HEK293 (cell line): ENCODE measurements around the gene CRIP1.

Source experiments
- CTCF ChIA-PET: fragments of 350-600 bp; formaldehyde crosslinking; extraction: SDS; loops from one replicate; lab custom pipeline; 2021; ENCODE audit warnings: antibody characterized with exemption; lab: Yijun Ruan, JAX
- POLR2A ChIA-PET: fragments of 300-600 bp; formaldehyde crosslinking; extraction: SDS; loops from one replicate; lab custom pipeline; 2020; ENCODE audit warnings: antibody characterized with exemption, inconsistent platforms; lab: Yijun Ruan, JAX
- H3K27ac ChIP-seq: fragments of 200-500 bp; sonication (Bioruptor generic); 2 replicates; pipeline ENCODE4 v1.5.1; 2014; ENCODE audit warnings: low read depth, low read length, control low read depth, inconsistent platforms; ENCODE audit errors: extremely low read depth
- H3K36me3 ChIP-seq, 2 experiments: fragments of 200-500 bp in 1 of 2; sonication (Bioruptor generic) in 1 of 2; 1 replicate in 1 of 2; 2 replicates in 1 of 2; pipeline ENCODE4 v1.5.1; 2014 to 2017; ENCODE audit warnings: inconsistent platforms in 2 of 2, low read length in 2 of 2; ENCODE audit not compliant: control insufficient read depth in 2 of 2, insufficient read depth in 1 of 2
- H3K4me1 ChIP-seq: fragments of 200-500 bp; sonication (Bioruptor generic); 2 replicates; pipeline ENCODE4 v1.5.1; 2014; ENCODE audit warnings: mild to moderate bottlenecking, low read length, inconsistent platforms; ENCODE audit not compliant: control insufficient read depth, insufficient read depth
- H3K4me3 ChIP-seq: 2 replicates; pipeline ENCODE4 v1.5.1; 2011; ENCODE audit warnings: low read depth, mild to moderate bottlenecking, control low read depth, low read length, moderate library complexity
- H3K9me3 ChIP-seq: fragments of 200-500 bp; sonication (Bioruptor generic); 2 replicates; pipeline ENCODE4 v1.5.1; 2014; ENCODE audit warnings: low read depth, low read length, inconsistent platforms; ENCODE audit not compliant: control insufficient read depth, insufficient read depth
- BCL11A ChIP-seq: fragments of 450-650 bp; formaldehyde crosslinking; IDR thresholded peaks from 2 replicates; pipeline ENCODE4 v1.5.1; 2016; ENCODE audit warnings: low read depth, missing biosample characterization, missing genetic modification characterization
- BCL11B ChIP-seq: fragments of 450-650 bp; formaldehyde crosslinking; IDR thresholded peaks from 2 replicates; pipeline ENCODE4 v1.5.1; 2016; ENCODE audit warnings: low read depth, missing biosample characterization, missing genetic modification characterization
- GLI4 ChIP-seq: fragments of 450-650 bp; formaldehyde crosslinking; IDR thresholded peaks from 2 replicates; pipeline ENCODE4 v1.5.1; 2016; ENCODE audit warnings: missing biosample characterization, missing genetic modification characterization
- KLF8 ChIP-seq: fragments of 450-650 bp; formaldehyde crosslinking; IDR thresholded peaks from 2 replicates; pipeline ENCODE4 v1.5.1; 2016; ENCODE audit warnings: missing biosample characterization, missing genetic modification characterization
- OVOL3 ChIP-seq: fragments of 450-650 bp; formaldehyde crosslinking; IDR thresholded peaks from 2 replicates; pipeline ENCODE4 v1.5.1; 2016; ENCODE audit warnings: missing biosample characterization, missing genetic modification characterization
- SP3 ChIP-seq: fragments of 450-650 bp; formaldehyde crosslinking; IDR thresholded peaks from 2 replicates; pipeline ENCODE4 v1.5.1; 2016; ENCODE audit warnings: missing biosample characterization, missing genetic modification characterization
- ZFHX2 ChIP-seq: fragments of 450-650 bp; formaldehyde crosslinking; conservative IDR thresholded peaks from 2 replicates; pipeline ENCODE4 v1.5.1; 2016; ENCODE audit warnings: missing biosample characterization, missing genetic modification characterization
- ZFP69B ChIP-seq: fragments of 450-650 bp; formaldehyde crosslinking; IDR thresholded peaks from 2 replicates; pipeline ENCODE4 v1.5.1; 2016; ENCODE audit warnings: missing biosample characterization, missing genetic modification characterization
- ZNF302 ChIP-seq: fragments of 450-650 bp; formaldehyde crosslinking; IDR thresholded peaks from 2 replicates; pipeline ENCODE4 v1.5.1; 2016; ENCODE audit warnings: missing biosample characterization, missing genetic modification characterization, low read depth
- ZNF391 ChIP-seq: fragments of 450-650 bp; formaldehyde crosslinking; IDR thresholded peaks from 2 replicates; pipeline ENCODE4 v1.5.1; 2016; ENCODE audit warnings: low read depth, missing biosample characterization, missing genetic modification characterization, borderline replicate concordance
- ZNF398 ChIP-seq: fragments of 450-650 bp; formaldehyde crosslinking; IDR thresholded peaks from 2 replicates; pipeline ENCODE4 v1.5.1; 2017; ENCODE audit warnings: missing biosample characterization, missing genetic modification characterization
- ZNF560 ChIP-seq: fragments of 450-650 bp; formaldehyde crosslinking; IDR thresholded peaks from 2 replicates; pipeline ENCODE4 v1.5.1; 2017; ENCODE audit warnings: missing biosample characterization, missing genetic modification characterization, borderline replicate concordance
- ZNF621 ChIP-seq: fragments of 450-650 bp; formaldehyde crosslinking; IDR thresholded peaks from 2 replicates; pipeline ENCODE4 v1.5.1; 2017; ENCODE audit warnings: missing biosample characterization, missing genetic modification characterization
- ZNF658 ChIP-seq: fragments of 450-650 bp; formaldehyde crosslinking; IDR thresholded peaks from 2 replicates; pipeline ENCODE4; 2016; ENCODE audit warnings: missing biosample characterization, missing genetic modification characterization
- TF ChIP-seq, protein P1 (sequence below): fragments of 450-650 bp; formaldehyde crosslinking; IDR thresholded peaks from 2 replicates; pipeline ENCODE4 v1.5.1; 2016; ENCODE audit warnings: missing biosample characterization, missing genetic modification characterization, borderline replicate concordance
- TF ChIP-seq, protein P2 (sequence below): fragments of 450-650 bp; formaldehyde crosslinking; conservative IDR thresholded peaks from 2 replicates; pipeline ENCODE4 v1.5.1; 2016; ENCODE audit warnings: low read depth, missing biosample characterization, missing genetic modification characterization
- TF ChIP-seq, protein P3 (sequence below): fragments of 450-650 bp; formaldehyde crosslinking; IDR thresholded peaks from 2 replicates; pipeline ENCODE4 v1.5.1; 2016; ENCODE audit warnings: missing biosample characterization, missing genetic modification characterization

The CRIP1 gene

DNA sequence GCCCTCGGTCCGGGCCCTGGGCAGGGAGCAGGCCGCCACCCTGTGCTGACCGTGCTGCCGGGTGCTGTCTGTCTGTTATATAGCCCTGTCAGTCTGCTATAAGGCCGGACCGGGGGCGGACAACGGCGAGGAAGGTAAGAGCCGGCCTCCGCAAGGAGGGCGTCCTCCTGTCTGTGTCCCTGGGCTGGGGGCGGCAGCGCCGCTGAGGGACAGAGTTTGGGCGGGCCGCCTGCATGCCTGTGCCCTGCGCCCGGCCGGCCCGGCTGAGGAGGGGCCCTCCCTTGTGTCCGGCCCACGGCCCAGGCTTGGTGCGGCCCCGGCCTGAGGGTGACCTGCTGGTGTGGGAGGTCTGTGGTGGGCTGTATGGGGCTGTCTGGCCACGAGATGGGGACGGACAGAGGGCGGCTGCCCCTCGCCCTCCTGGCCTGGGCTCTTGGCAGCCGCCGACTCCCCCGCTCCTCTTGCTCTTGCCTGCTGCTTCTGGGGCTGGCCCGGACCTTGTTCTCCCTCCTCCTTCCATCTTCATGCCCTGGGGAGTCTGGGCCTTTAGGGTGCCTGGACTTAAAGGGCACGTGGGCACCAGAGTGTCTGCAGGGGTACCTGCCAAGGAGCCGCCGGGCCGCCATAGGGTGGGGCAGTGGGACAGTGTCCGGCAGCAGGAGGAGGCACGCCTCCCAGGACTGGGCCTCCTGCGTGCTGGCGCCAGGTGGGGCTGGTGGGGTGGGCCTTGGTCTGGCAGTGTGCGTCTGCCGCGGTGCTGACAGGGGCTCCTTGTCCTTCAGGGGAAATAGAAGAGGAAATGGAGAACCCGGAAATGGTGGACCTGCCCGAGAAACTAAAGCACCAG, 37.2 kb upstream of the CRIP1 start:
- no peak for TF ChIP-seq BCL11A (tag by site-specific recombination)
- TF ChIP-seq, protein P1, sequence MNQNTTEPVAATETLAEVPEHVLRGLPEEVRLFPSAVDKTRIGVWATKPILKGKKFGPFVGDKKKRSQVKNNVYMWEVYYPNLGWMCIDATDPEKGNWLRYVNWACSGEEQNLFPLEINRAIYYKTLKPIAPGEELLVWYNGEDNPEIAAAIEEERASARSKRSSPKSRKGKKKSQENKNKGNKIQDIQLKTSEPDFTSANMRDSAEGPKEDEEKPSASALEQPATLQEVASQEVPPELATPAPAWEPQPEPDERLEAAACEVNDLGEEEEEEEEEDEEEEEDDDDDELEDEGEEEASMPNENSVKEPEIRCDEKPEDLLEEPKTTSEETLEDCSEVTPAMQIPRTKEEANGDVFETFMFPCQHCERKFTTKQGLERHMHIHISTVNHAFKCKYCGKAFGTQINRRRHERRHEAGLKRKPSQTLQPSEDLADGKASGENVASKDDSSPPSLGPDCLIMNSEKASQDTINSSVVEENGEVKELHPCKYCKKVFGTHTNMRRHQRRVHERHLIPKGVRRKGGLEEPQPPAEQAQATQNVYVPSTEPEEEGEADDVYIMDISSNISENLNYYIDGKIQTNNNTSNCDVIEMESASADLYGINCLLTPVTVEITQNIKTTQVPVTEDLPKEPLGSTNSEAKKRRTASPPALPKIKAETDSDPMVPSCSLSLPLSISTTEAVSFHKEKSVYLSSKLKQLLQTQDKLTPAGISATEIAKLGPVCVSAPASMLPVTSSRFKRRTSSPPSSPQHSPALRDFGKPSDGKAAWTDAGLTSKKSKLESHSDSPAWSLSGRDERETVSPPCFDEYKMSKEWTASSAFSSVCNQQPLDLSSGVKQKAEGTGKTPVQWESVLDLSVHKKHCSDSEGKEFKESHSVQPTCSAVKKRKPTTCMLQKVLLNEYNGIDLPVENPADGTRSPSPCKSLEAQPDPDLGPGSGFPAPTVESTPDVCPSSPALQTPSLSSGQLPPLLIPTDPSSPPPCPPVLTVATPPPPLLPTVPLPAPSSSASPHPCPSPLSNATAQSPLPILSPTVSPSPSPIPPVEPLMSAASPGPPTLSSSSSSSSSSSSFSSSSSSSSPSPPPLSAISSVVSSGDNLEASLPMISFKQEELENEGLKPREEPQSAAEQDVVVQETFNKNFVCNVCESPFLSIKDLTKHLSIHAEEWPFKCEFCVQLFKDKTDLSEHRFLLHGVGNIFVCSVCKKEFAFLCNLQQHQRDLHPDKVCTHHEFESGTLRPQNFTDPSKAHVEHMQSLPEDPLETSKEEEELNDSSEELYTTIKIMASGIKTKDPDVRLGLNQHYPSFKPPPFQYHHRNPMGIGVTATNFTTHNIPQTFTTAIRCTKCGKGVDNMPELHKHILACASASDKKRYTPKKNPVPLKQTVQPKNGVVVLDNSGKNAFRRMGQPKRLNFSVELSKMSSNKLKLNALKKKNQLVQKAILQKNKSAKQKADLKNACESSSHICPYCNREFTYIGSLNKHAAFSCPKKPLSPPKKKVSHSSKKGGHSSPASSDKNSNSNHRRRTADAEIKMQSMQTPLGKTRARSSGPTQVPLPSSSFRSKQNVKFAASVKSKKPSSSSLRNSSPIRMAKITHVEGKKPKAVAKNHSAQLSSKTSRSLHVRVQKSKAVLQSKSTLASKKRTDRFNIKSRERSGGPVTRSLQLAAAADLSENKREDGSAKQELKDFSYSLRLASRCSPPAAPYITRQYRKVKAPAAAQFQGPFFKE (tag by site-specific recombination) = no peak
- no peak for TF ChIP-seq SP3
- TF ChIP-seq OVOL3 (tag by site-specific recombination) = no peak
- no peak for TF ChIP-seq ZNF658 (tag by site-specific recombination)
- TF ChIP-seq ZNF302 = no peak
- TF ChIP-seq ZNF398 (tag by site-specific recombination) = no peak
- ChIA-PET CTCF (interaction anchor here (0.6 kb wide), 1 partner anchor 11 kb away, joined by 3 read pairs; no protein-coding TSS in a partner anchor), POLR2A (no interaction called here)
- H3K36me3 ChIP-seq = peaks cover 7 to 69% of the 10 kb centered on the region in 2 experiments; a peak in 2 of 3 replicates
- H3K9me3 ChIP-seq = no peaks in the 10 kb centered on the region
- 0 out of 2 replicates have a peak overlapping the region, but pooled peaks have one; percentile 24 for H3K27ac ChIP-seq
- H3K4me1 ChIP-seq = no peaks in the 10 kb centered on the region
- H3K4me3 ChIP-seq = no peak overlapping the region

DNA sequence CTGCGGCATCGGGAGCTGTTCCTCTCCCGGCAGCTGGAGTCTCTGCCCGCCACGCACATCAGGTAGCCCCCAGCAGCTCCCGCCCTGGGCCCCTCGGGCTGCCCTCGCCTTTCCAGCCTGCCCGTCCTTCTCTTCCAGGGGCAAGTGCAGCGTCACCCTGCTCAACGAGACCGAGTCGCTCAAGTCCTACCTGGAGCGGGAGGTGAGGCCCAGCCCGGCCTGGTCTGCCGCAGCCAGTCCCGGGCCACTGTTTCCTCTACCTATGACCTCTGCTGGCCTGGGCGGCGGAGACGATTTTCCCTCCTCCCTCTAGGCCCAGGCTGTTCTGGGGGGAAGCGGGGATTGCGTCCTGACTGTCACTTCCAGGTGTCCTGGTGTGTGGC, 36.6 kb upstream of the CRIP1 start:
- POLR2A ChIA-PET = no interaction called here
- H3K4me3 ChIP-seq = no peak overlapping the region
- no peak overlapping the region for H3K27ac ChIP-seq
- peaks cover 13 to 72% of the 10 kb centered on the region in 2 experiments; a peak in 2 of 3 replicates for H3K36me3 ChIP-seq
- TF ChIP-seq, protein P2, sequence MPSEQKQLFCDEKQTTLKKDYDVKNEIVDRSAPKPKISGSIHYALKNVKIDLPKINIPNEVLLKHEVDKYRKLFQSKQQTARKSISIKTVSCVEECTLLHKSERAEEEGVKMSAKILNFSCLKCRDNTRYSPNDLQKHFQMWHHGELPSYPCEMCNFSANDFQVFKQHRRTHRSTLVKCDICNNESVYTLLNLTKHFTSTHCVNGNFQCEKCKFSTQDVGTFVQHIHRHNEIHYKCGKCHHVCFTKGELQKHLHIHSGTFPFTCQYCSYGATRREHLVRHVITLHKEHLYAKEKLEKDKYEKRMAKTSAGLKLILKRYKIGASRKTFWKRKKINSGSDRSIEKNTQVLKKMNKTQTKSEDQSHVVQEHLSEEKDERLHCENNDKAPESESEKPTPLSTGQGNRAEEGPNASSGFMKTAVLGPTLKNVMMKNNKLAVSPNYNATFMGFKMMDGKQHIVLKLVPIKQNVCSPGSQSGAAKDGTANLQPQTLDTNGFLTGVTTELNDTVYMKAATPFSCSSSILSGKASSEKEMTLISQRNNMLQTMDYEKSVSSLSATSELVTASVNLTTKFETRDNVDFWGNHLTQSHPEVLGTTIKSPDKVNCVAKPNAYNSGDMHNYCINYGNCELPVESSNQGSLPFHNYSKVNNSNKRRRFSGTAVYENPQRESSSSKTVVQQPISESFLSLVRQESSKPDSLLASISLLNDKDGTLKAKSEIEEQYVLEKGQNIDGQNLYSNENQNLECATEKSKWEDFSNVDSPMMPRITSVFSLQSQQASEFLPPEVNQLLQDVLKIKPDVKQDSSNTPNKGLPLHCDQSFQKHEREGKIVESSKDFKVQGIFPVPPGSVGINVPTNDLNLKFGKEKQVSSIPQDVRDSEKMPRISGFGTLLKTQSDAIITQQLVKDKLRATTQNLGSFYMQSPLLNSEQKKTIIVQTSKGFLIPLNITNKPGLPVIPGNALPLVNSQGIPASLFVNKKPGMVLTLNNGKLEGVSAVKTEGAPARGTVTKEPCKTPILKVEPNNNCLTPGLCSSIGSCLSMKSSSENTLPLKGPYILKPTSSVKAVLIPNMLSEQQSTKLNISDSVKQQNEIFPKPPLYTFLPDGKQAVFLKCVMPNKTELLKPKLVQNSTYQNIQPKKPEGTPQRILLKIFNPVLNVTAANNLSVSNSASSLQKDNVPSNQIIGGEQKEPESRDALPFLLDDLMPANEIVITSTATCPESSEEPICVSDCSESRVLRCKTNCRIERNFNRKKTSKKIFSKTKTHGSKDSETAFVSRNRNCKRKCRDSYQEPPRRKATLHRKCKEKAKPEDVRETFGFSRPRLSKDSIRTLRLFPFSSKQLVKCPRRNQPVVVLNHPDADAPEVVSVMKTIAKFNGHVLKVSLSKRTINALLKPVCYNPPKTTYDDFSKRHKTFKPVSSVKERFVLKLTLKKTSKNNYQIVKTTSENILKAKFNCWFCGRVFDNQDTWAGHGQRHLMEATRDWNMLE (tag by site-specific recombination) = no peak
- TF ChIP-seq BCL11B (tag by site-specific recombination) (no peak), ZNF560 (tag by site-specific recombination) (no peak), ZFHX2 (tag by site-specific recombination) (no peak), KLF8 (tag by site-specific recombination) (no peak), GLI4 (no peak), ZNF621 (tag by site-specific recombination) (no peak), ZFP69B (no peak), ZNF391 (no peak)
- TF ChIP-seq, protein P3, sequence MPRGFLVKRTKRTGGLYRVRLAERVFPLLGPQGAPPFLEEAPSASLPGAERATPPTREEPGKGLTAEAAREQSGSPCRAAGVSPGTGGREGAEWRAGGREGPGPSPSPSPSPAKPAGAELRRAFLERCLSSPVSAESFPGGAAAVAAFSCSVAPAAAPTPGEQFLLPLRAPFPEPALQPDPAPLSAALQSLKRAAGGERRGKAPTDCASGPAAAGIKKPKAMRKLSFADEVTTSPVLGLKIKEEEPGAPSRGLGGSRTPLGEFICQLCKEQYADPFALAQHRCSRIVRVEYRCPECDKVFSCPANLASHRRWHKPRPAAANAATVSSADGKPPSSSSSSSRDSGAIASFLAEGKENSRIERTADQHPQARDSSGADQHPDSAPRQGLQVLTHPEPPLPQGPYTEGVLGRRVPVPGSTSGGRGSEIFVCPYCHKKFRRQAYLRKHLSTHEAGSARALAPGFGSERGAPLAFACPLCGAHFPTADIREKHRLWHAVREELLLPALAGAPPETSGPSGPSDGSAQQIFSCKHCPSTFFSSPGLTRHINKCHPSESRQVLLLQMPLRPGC (tag by site-specific recombination) = no peak
- CTCF ChIA-PET = interaction anchor here (0.6 kb wide), 1 partner anchor 10 kb away, joined by 3 read pairs; no protein-coding TSS in a partner anchor
- no peaks in the 10 kb centered on the region for H3K4me1 ChIP-seq
- H3K9me3 ChIP-seq = no peaks in the 10 kb centered on the region
